ENCODE measurements around the gene PEPD. TPM values are rescaled to one million over a fixed set of nuclear protein-coding genes. Genes with fewer than 3 reads are reported as not detected.

PEPD gene
- total RNA-seq, 5 donors from 2014 or later (not counting 1 experiment from before 2014, with no cell fraction given), result 23.5 to 38.8 (median 31.8) TPM

- ChIA-PET CTCF (no interaction called here), POLR2A (no interaction called here)
- no peak overlapping the region for H3K27ac Mint-ChIP-seq
- no peaks in the 10 kb centered on the region for H3K9me3 ChIP-seq
- H3K27ac ChIP-seq (ENCODE audit: low read length), result no peak overlapping the region
- peaks cover 25% of the 10 kb centered on the region for H3K36me3 Mint-ChIP-seq
- no peak overlapping the region for H3K4me3 ChIP-seq (ENCODE audit: control insufficient read depth in 1 of 2, extremely low read depth in 1 of 2, low read length in 1 of 2)
- DNase-seq (no peak), ATAC-seq (replicated peaks in 1 of 4) (no peak)
- H3K27me3 Mint-ChIP-seq, result no peaks in the 10 kb centered on the region
- H3K27me3 ChIP-seq (replicated peaks in 1 of 2; ENCODE audit: control insufficient read depth in 2 of 2, extremely low read depth in 1 of 2, insufficient read depth in 2 of 2, low read length in 1 of 2), result no peaks in the 10 kb centered on the region
- 96% methylated on average over 12 of the region's 13 CpGs for WGBS (ENCODE audit: insufficient coverage)
- H3K4me1 ChIP-seq (ENCODE audit: control insufficient read depth in 1 of 2, extremely low read depth in 1 of 2, insufficient read depth in 2 of 2, low read length in 2 of 2), result no peaks in the 10 kb centered on the region
- H3K36me3 ChIP-seq (ENCODE audit: control insufficient read depth in 2 of 2, extremely low read depth in 1 of 2, insufficient read depth in 1 of 2, low read length in 1 of 2), result peaks cover 9 to 16% of the 10 kb centered on the region in 2 donors
- no peak overlapping the region for H3K4me3 Mint-ChIP-seq
- H3K9me3 Mint-ChIP-seq, result no peaks in the 10 kb centered on the region
- no peaks in the 10 kb centered on the region for H3K4me1 Mint-ChIP-seq
These were observed 21.7 kb downstream of the PEPD start for GRCh38 chr19:33499671-33500506.

- ChIA-PET POLR2A (no interaction called here), CTCF (no interaction called here)
- DNase-seq, result no peak
- no peaks in the 10 kb centered on the region for H3K4me1 ChIP-seq (ENCODE audit: control insufficient read depth in 1 of 2, extremely low read depth in 1 of 2, insufficient read depth in 2 of 2, low read length in 2 of 2)
- no peak overlapping the region for H3K27ac ChIP-seq (ENCODE audit: low read length)
- WGBS (ENCODE audit: insufficient coverage), result 77% methylated on average over 6 of the region's 6 CpGs
- H3K9me3 ChIP-seq, result no peaks in the 10 kb centered on the region
- no peaks in the 10 kb centered on the region for H3K27me3 ChIP-seq (replicated peaks in 1 of 2; ENCODE audit: control insufficient read depth in 2 of 2, extremely low read depth in 1 of 2, insufficient read depth in 2 of 2, low read length in 1 of 2)
- H3K36me3 Mint-ChIP-seq, result peaks cover 28% of the 10 kb centered on the region
- H3K36me3 ChIP-seq (ENCODE audit: control insufficient read depth in 2 of 2, extremely low read depth in 1 of 2, insufficient read depth in 1 of 2, low read length in 1 of 2), result peaks cover 9 to 16% of the 10 kb centered on the region in 2 donors
- no peak overlapping the region for H3K4me3 ChIP-seq (ENCODE audit: control insufficient read depth in 1 of 2, extremely low read depth in 1 of 2, low read length in 1 of 2)
- H3K27me3 Mint-ChIP-seq, result no peaks in the 10 kb centered on the region
- no peaks in the 10 kb centered on the region for H3K4me1 Mint-ChIP-seq
- no peaks in the 10 kb centered on the region for H3K9me3 Mint-ChIP-seq
- ATAC-seq (replicated peaks in 1 of 4), result no peak
- H3K27ac Mint-ChIP-seq, result no peak overlapping the region
- H3K4me3 Mint-ChIP-seq, result no peak overlapping the region
These were observed 22.3 kb downstream of the PEPD start for GRCh38 chr19:33499248-33499647.

GRCh38 chr19:33498391-33499000, 23.1 kb downstream of the PEPD start:
- POLR2A ChIA-PET, result no interaction called here
- Mint-ChIP-seq H3K9me3 (no peaks in the 10 kb centered on the region), H3K27me3 (no peaks in the 10 kb centered on the region), H3K27ac (no peak overlapping the region), H3K4me3 (no peak overlapping the region), H3K4me1 (no peaks in the 10 kb centered on the region), H3K36me3 (peaks cover 30% of the 10 kb centered on the region)
- CTCF ChIA-PET, result no interaction called here
- H3K27ac ChIP-seq (ENCODE audit: low read length), result no peak overlapping the region
- H3K4me3 ChIP-seq (ENCODE audit: control insufficient read depth in 1 of 2, extremely low read depth in 1 of 2, low read length in 1 of 2), result no peak overlapping the region
- no peak for DNase-seq
- H3K9me3 ChIP-seq, result no peaks in the 10 kb centered on the region
- 98% methylated on average over 8 of the region's 10 CpGs for WGBS (ENCODE audit: insufficient coverage)
- H3K27me3 ChIP-seq (replicated peaks in 1 of 2; ENCODE audit: control insufficient read depth in 2 of 2, extremely low read depth in 1 of 2, insufficient read depth in 2 of 2, low read length in 1 of 2), result no peaks in the 10 kb centered on the region
- peaks cover 9 to 16% of the 10 kb centered on the region in 2 donors for H3K36me3 ChIP-seq (ENCODE audit: control insufficient read depth in 2 of 2, extremely low read depth in 1 of 2, insufficient read depth in 1 of 2, low read length in 1 of 2)
- no peak for ATAC-seq (replicated peaks in 1 of 4)
- no peaks in the 10 kb centered on the region for H3K4me1 ChIP-seq (ENCODE audit: control insufficient read depth in 1 of 2, extremely low read depth in 1 of 2, insufficient read depth in 2 of 2, low read length in 2 of 2)

- no peaks in the 10 kb centered on the region for H3K4me1 Mint-ChIP-seq
- WGBS (ENCODE audit: insufficient coverage), result 91% methylated on average over 10 of the region's 12 CpGs
- DNase-seq (no peak), ATAC-seq (replicated peaks in 1 of 4) (no peak)
- Histone ChIP-seq H3K4me1 (ENCODE audit: control insufficient read depth in 1 of 2, extremely low read depth in 1 of 2, insufficient read depth in 2 of 2, low read length in 2 of 2) (no peaks in the 10 kb centered on the region), H3K9me3 (no peaks in the 10 kb centered on the region), H3K27me3 (replicated peaks in 1 of 2; ENCODE audit: control insufficient read depth in 2 of 2, extremely low read depth in 1 of 2, insufficient read depth in 2 of 2, low read length in 1 of 2) (no peaks in the 10 kb centered on the region), H3K36me3 (ENCODE audit: control insufficient read depth in 2 of 2, extremely low read depth in 1 of 2, insufficient read depth in 1 of 2, low read length in 1 of 2) (peaks cover 9 to 16% of the 10 kb centered on the region in 2 donors), H3K27ac (ENCODE audit: low read length) (no peak overlapping the region), H3K4me3 (ENCODE audit: control insufficient read depth in 1 of 2, extremely low read depth in 1 of 2, low read length in 1 of 2) (no peak overlapping the region)
- no peaks in the 10 kb centered on the region for H3K27me3 Mint-ChIP-seq
- POLR2A ChIA-PET, result no interaction called here
- CTCF ChIA-PET, result no interaction called here
- H3K27ac Mint-ChIP-seq, result no peak overlapping the region
- H3K4me3 Mint-ChIP-seq, result no peak overlapping the region
- H3K9me3 Mint-ChIP-seq, result no peaks in the 10 kb centered on the region
- H3K36me3 Mint-ChIP-seq, result peaks cover 30% of the 10 kb centered on the region
These were observed 23.8 kb downstream of the PEPD start for GRCh38 chr19:33497778-33498175.

- Mint-ChIP-seq H3K27me3 (no peaks in the 10 kb centered on the region), H3K4me3 (no peak overlapping the region), H3K9me3 (no peaks in the 10 kb centered on the region), H3K36me3 (peaks cover 30% of the 10 kb centered on the region), H3K27ac (no peak overlapping the region), H3K4me1 (no peaks in the 10 kb centered on the region)
- CTCF ChIA-PET, result no interaction called here
- Histone ChIP-seq H3K27ac (ENCODE audit: low read length) (no peak overlapping the region), H3K9me3 (no peaks in the 10 kb centered on the region), H3K27me3 (replicated peaks in 1 of 2; ENCODE audit: control insufficient read depth in 2 of 2, extremely low read depth in 1 of 2, insufficient read depth in 2 of 2, low read length in 1 of 2) (no peaks in the 10 kb centered on the region), H3K4me1 (ENCODE audit: control insufficient read depth in 1 of 2, extremely low read depth in 1 of 2, insufficient read depth in 2 of 2, low read length in 2 of 2) (no peaks in the 10 kb centered on the region), H3K36me3 (ENCODE audit: control insufficient read depth in 2 of 2, extremely low read depth in 1 of 2, insufficient read depth in 1 of 2, low read length in 1 of 2) (peaks cover 9 to 16% of the 10 kb centered on the region in 2 donors), H3K4me3 (ENCODE audit: control insufficient read depth in 1 of 2, extremely low read depth in 1 of 2, low read length in 1 of 2) (no peak overlapping the region)
- POLR2A ChIA-PET, result no interaction called here
- WGBS (ENCODE audit: insufficient coverage), result 92% methylated on average over 9 of the region's 15 CpGs
- DNase-seq (no peak), ATAC-seq (replicated peaks in 1 of 4) (no peak)
These were observed 24.3 kb downstream of the PEPD start for GRCh38 chr19:33497131-33497777.

- no peak overlapping the region for H3K27ac ChIP-seq (ENCODE audit: low read length)
- no peak overlapping the region for H3K4me3 ChIP-seq (ENCODE audit: control insufficient read depth in 1 of 2, extremely low read depth in 1 of 2, low read length in 1 of 2)
- peaks cover 9 to 16% of the 10 kb centered on the region in 2 donors for H3K36me3 ChIP-seq (ENCODE audit: control insufficient read depth in 2 of 2, extremely low read depth in 1 of 2, insufficient read depth in 1 of 2, low read length in 1 of 2)
- ATAC-seq (replicated peaks in 1 of 4) (no peak), DNase-seq (no peak)
- WGBS (ENCODE audit: insufficient coverage), result 95% methylated on average over 22 of the region's 29 CpGs
- Mint-ChIP-seq H3K27me3 (no peaks in the 10 kb centered on the region), H3K27ac (no peak overlapping the region), H3K9me3 (no peaks in the 10 kb centered on the region), H3K4me3 (no peak overlapping the region), H3K36me3 (peaks cover 30% of the 10 kb centered on the region), H3K4me1 (no peaks in the 10 kb centered on the region)
- H3K9me3 ChIP-seq, result no peaks in the 10 kb centered on the region
- no peaks in the 10 kb centered on the region for H3K27me3 ChIP-seq (replicated peaks in 1 of 2; ENCODE audit: control insufficient read depth in 2 of 2, extremely low read depth in 1 of 2, insufficient read depth in 2 of 2, low read length in 1 of 2)
- CTCF ChIA-PET, result no interaction called here
- POLR2A ChIA-PET, result no interaction called here
- H3K4me1 ChIP-seq (ENCODE audit: control insufficient read depth in 1 of 2, extremely low read depth in 1 of 2, insufficient read depth in 2 of 2, low read length in 2 of 2), result no peaks in the 10 kb centered on the region
These were observed 25.3 kb downstream of the PEPD start for GRCh38 chr19:33496038-33496895.

Data from T-cell (primary cell).